Measurements from ENCODE around the gene SCN1A. TPM values are rescaled to one million over a fixed set of nuclear protein-coding genes. Genes with fewer than 3 reads are reported as not detected.

Gene SCN1A
- total and polyA plus RNA-seq, 2 experiments from 2014 or later: 0.08 TPM; not detected in 1

- H3K4me3 ChIP-seq: no peak overlapping the region
- H3K9me3 ChIP-seq (ENCODE audit: low read depth): no peaks in the 10 kb centered on the region
- no peaks in the 10 kb centered on the region for H3K4me1 ChIP-seq (ENCODE audit: insufficient read depth)
- WGBS, 2 experiments (ENCODE audit: low coverage in 1 of 2, low lambda C conversion rate in 2 of 2, missing lambda C conversion rate in 2 of 2): 60% methylated on average over 3 of the region's 3 CpGs
- no peak for DNase-seq
- TF ChIP-seq EZH2 (IDR thresholded peaks at IDR 0.05; ENCODE audit: insufficient read depth, poor library complexity, severe bottlenecking) (no peak), EZH2phosphoT487 (IDR thresholded peaks at IDR 0.05; ENCODE audit: insufficient read depth, low read depth) (no peak)
- no peak overlapping the region for H3K4me2 ChIP-seq (ENCODE audit: unreplicated experiment)
- H3K27me3 ChIP-seq (replicated peaks; ENCODE audit: insufficient read depth): no peaks in the 10 kb centered on the region
- H4K20me1 ChIP-seq (ENCODE audit: insufficient read depth): no peaks in the 10 kb centered on the region
- no peaks in the 10 kb centered on the region for H3K79me2 ChIP-seq (ENCODE audit: insufficient read depth)
- H3K9ac ChIP-seq: no peak overlapping the region
- no peak overlapping the region for H2AFZ ChIP-seq
- H3F3A ChIP-seq (ENCODE audit: insufficient read depth): no peaks in the 10 kb centered on the region
- in situ Hi-C loops (cut with MboI): no loop called here
- H3K27ac ChIP-seq: no peak overlapping the region
- H3K36me3 ChIP-seq (ENCODE audit: low read depth): no peaks in the 10 kb centered on the region
- no peaks in the 10 kb centered on the region for H3K9me2 ChIP-seq (ENCODE audit: insufficient read depth)
Observed at GRCh38 chr2:166091439-166091838, 36.4 kb downstream of the SCN1A start.

- Histone ChIP-seq H3K36me3 (ENCODE audit: low read depth) (no peaks in the 10 kb centered on the region), H3K79me2 (ENCODE audit: insufficient read depth) (no peaks in the 10 kb centered on the region), H3K4me2 (ENCODE audit: unreplicated experiment) (no peak overlapping the region), H3K27ac (no peak overlapping the region), H3F3A (ENCODE audit: insufficient read depth) (no peaks in the 10 kb centered on the region), H3K9me2 (ENCODE audit: insufficient read depth) (no peaks in the 10 kb centered on the region), H2AFZ (no peak overlapping the region), H3K9me3 (ENCODE audit: low read depth) (no peaks in the 10 kb centered on the region), H3K4me1 (ENCODE audit: insufficient read depth) (no peaks in the 10 kb centered on the region), H3K4me3 (no peak overlapping the region), H4K20me1 (ENCODE audit: insufficient read depth) (no peaks in the 10 kb centered on the region), H3K9ac (no peak overlapping the region), H3K27me3 (replicated peaks; ENCODE audit: insufficient read depth) (no peaks in the 10 kb centered on the region)
- no peak for DNase-seq
- WGBS, 2 experiments (ENCODE audit: low coverage in 1 of 2, low lambda C conversion rate in 2 of 2, missing lambda C conversion rate in 2 of 2): 66 to 72% methylated on average over 5 of the region's 5 CpGs
- in situ Hi-C loops (cut with MboI): no loop called here
- TF ChIP-seq EZH2phosphoT487 (IDR thresholded peaks at IDR 0.05; ENCODE audit: insufficient read depth, low read depth) (no peak), EZH2 (IDR thresholded peaks at IDR 0.05; ENCODE audit: insufficient read depth, poor library complexity, severe bottlenecking) (no peak)
Observed at GRCh38 chr2:166090908-166091307, 36.9 kb downstream of the SCN1A start.

- DNase-seq: peak; percentile 39
- no peaks in the 10 kb centered on the region for H3K4me1 ChIP-seq (ENCODE audit: insufficient read depth)
- H3K27me3 ChIP-seq (replicated peaks; ENCODE audit: insufficient read depth): no peaks in the 10 kb centered on the region
- peak overlapping the region; percentile 57 for H2AFZ ChIP-seq
- H3K9me2 ChIP-seq (ENCODE audit: insufficient read depth): no peaks in the 10 kb centered on the region
- no peak for TF ChIP-seq EZH2 (IDR thresholded peaks at IDR 0.05; ENCODE audit: insufficient read depth, poor library complexity, severe bottlenecking)
- no peak for TF ChIP-seq EZH2phosphoT487 (IDR thresholded peaks at IDR 0.05; ENCODE audit: insufficient read depth, low read depth)
- no peak overlapping the region for H3K4me3 ChIP-seq
- in situ Hi-C loops (cut with MboI): no loop called here
- 51 to 52% methylated on average over 2 of the region's 2 CpGs for WGBS, 2 experiments (ENCODE audit: low coverage in 1 of 2, low lambda C conversion rate in 2 of 2, missing lambda C conversion rate in 2 of 2)
- no peaks in the 10 kb centered on the region for H3F3A ChIP-seq (ENCODE audit: insufficient read depth)
- no peaks in the 10 kb centered on the region for H3K9me3 ChIP-seq (ENCODE audit: low read depth)
- no peak overlapping the region for H3K4me2 ChIP-seq (ENCODE audit: unreplicated experiment)
- H3K79me2 ChIP-seq (ENCODE audit: insufficient read depth): no peaks in the 10 kb centered on the region
- no peak overlapping the region for H3K9ac ChIP-seq
- H3K36me3 ChIP-seq (ENCODE audit: low read depth): no peaks in the 10 kb centered on the region
- no peak overlapping the region for H3K27ac ChIP-seq
- H4K20me1 ChIP-seq (ENCODE audit: insufficient read depth): no peaks in the 10 kb centered on the region
Observed at GRCh38 chr2:166090346-166090745, 37.5 kb downstream of the SCN1A start.

GRCh38 chr2:166088634-166089033 lies 39.2 kb downstream of the SCN1A start:
- no peak for TF ChIP-seq EZH2phosphoT487 (IDR thresholded peaks at IDR 0.05; ENCODE audit: insufficient read depth, low read depth)
- no peak for TF ChIP-seq EZH2 (IDR thresholded peaks at IDR 0.05; ENCODE audit: insufficient read depth, poor library complexity, severe bottlenecking)
- no peak for DNase-seq
- in situ Hi-C loops (cut with MboI): no loop called here
- H3K4me2 ChIP-seq (ENCODE audit: unreplicated experiment): no peak overlapping the region
- H3K36me3 ChIP-seq (ENCODE audit: low read depth): no peaks in the 10 kb centered on the region
- no peak overlapping the region for H2AFZ ChIP-seq
- H3K9me2 ChIP-seq (ENCODE audit: insufficient read depth): no peaks in the 10 kb centered on the region
- WGBS, 2 experiments (ENCODE audit: low coverage in 1 of 2, low lambda C conversion rate in 2 of 2, missing lambda C conversion rate in 2 of 2): 86 to 91% methylated on average over 3 of the region's 3 CpGs
- no peaks in the 10 kb centered on the region for H3K4me1 ChIP-seq (ENCODE audit: insufficient read depth)
- no peaks in the 10 kb centered on the region for H4K20me1 ChIP-seq (ENCODE audit: insufficient read depth)
- H3K79me2 ChIP-seq (ENCODE audit: insufficient read depth): no peaks in the 10 kb centered on the region
- H3K27me3 ChIP-seq (replicated peaks; ENCODE audit: insufficient read depth): no peaks in the 10 kb centered on the region
- no peak overlapping the region for H3K4me3 ChIP-seq
- H3F3A ChIP-seq (ENCODE audit: insufficient read depth): no peaks in the 10 kb centered on the region
- H3K9ac ChIP-seq: no peak overlapping the region
- no peaks in the 10 kb centered on the region for H3K9me3 ChIP-seq (ENCODE audit: low read depth)
- no peak overlapping the region for H3K27ac ChIP-seq

GRCh38 chr2:166084301-166084700 lies 43.5 kb downstream of the SCN1A start:
- Histone ChIP-seq H3K9ac (no peak overlapping the region), H3K4me1 (ENCODE audit: insufficient read depth) (no peaks in the 10 kb centered on the region), H3K9me2 (ENCODE audit: insufficient read depth) (no peaks in the 10 kb centered on the region), H2AFZ (no peak overlapping the region), H3K4me2 (ENCODE audit: unreplicated experiment) (no peak overlapping the region), H3F3A (ENCODE audit: insufficient read depth) (no peaks in the 10 kb centered on the region), H3K9me3 (ENCODE audit: low read depth) (no peaks in the 10 kb centered on the region), H3K4me3 (no peak overlapping the region), H3K36me3 (ENCODE audit: low read depth) (no peaks in the 10 kb centered on the region), H4K20me1 (ENCODE audit: insufficient read depth) (no peaks in the 10 kb centered on the region), H3K27me3 (replicated peaks; ENCODE audit: insufficient read depth) (no peaks in the 10 kb centered on the region), H3K27ac (no peak overlapping the region), H3K79me2 (ENCODE audit: insufficient read depth) (no peaks in the 10 kb centered on the region)
- no peak for DNase-seq
- in situ Hi-C loops (cut with MboI): no loop called here
- TF ChIP-seq EZH2phosphoT487 (IDR thresholded peaks at IDR 0.05; ENCODE audit: insufficient read depth, low read depth): no peak
- TF ChIP-seq EZH2 (IDR thresholded peaks at IDR 0.05; ENCODE audit: insufficient read depth, poor library complexity, severe bottlenecking): no peak
